ENCODE data around the gene TARM1.

DNA sequence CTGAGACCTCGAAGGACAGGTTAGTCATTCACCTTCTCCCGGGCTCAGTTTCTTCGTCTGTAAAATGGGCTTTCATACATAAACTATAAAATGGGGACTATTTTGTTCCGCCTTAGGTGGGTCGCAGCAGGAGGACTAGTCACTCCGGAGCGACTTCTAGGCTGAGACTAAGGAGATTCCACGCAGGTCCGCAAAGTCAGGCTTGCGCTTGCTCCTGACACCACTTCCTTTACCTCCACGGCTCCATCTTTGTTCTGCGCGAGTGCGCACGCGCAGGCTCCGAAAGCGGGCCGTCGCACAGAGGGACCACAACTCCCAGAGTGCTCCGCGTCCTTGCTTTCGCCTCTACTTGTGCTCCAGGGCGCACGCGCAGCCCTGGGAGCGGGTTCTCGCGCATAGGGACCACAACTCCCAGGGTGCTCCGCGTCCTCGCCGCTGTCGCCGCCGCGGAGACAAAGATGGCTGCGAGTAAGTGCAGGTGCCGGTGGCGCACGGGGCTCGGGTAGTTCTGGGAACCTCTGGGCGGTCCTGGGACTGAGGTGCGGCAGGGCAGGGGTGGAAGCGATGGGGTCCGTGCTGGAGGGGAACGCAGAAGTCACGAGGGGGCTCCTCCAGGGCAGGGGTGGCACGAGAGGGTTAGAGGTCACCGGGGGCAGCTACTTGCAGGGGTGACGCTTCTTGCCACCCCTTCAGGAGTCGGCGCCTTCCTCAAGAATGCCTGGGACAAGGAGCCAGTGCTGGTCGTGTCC, 21.4 kb upstream of the TARM1 start, which contains the start of gene NDUFA3:
- TF ChIP-seq EZH2 (IDR thresholded peaks at IDR 0.05; ENCODE audit: borderline replicate concordance, insufficient read depth, low read depth, low read length, poor library complexity, severe bottlenecking) = no peak
- TF ChIP-seq, protein P1, sequence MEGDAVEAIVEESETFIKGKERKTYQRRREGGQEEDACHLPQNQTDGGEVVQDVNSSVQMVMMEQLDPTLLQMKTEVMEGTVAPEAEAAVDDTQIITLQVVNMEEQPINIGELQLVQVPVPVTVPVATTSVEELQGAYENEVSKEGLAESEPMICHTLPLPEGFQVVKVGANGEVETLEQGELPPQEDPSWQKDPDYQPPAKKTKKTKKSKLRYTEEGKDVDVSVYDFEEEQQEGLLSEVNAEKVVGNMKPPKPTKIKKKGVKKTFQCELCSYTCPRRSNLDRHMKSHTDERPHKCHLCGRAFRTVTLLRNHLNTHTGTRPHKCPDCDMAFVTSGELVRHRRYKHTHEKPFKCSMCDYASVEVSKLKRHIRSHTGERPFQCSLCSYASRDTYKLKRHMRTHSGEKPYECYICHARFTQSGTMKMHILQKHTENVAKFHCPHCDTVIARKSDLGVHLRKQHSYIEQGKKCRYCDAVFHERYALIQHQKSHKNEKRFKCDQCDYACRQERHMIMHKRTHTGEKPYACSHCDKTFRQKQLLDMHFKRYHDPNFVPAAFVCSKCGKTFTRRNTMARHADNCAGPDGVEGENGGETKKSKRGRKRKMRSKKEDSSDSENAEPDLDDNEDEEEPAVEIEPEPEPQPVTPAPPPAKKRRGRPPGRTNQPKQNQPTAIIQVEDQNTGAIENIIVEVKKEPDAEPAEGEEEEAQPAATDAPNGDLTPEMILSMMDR (IDR thresholded peaks at IDR 0.05) = no peak
